K562 (cell line): ENCODE data around the gene RASSF1. TPM values are rescaled to one million over a fixed set of nuclear protein-coding genes. Genes with fewer than 3 reads are reported as not detected.
A peak's percentile ranks its signal among the peaks of the same experiment; 100 is the strongest.

Experiments used
- ATAC-seq: fragments of 200-7000 bp; cut with Tn5 transposase; 3 replicates; pipeline ENCODE4 v1.9.1; 2020; ENCODE audit warnings: moderate library complexity
- BruUV-seq: library from RNA; stranded (reverse); fragments of 400-500 nt; replicated peaks from 2 replicates; lab custom pipeline; 2021; lab: Mats Ljungman, UMichigan
- CTCF ChIA-PET: fragments of 300-600 bp; formaldehyde crosslinking; extraction: SDS; loops from one replicate; lab custom pipeline; 2021; ENCODE audit warnings: low intra/inter-chr PET ratio; lab: Yijun Ruan, JAX
- POLR2A ChIA-PET: fragments of 300-600, 350-650 bp; sonication (Branson Sonifier 250); formaldehyde crosslinking; extraction: SDS; loops from one replicate; lab custom pipeline; 2021; ENCODE audit warnings: antibody characterized with exemption, inconsistent platforms; lab: Yijun Ruan, JAX
- DNase-seq, 4 experiments: peaks; one replicate each; pipeline versions ENCODE4 v3.0.0 to v3.0.0-alpha.2; 2011 to 2018; ENCODE audit warnings: low spot score in 3 of 4, mixed read lengths in 3 of 4; ENCODE audit errors: extremely low read depth in 1 of 4
- FAIRE-seq: peaks from 2 replicates; lab custom pipeline; 2011; peaks lifted over from hg19 to GRCh38; lab: Jason Lieb, UNC
- H2AFZ ChIP-seq: 2 replicates; pipeline ENCODE4 v1.6.0; 2011; ENCODE audit warnings: low read depth, low read length, control low read depth, inconsistent platforms
- H3K27ac ChIP-seq: fragments of 200-600 bp; 3 replicates; pipeline ENCODE4 v1.8.0; 2011; ENCODE audit warnings: low read depth, mild to moderate bottlenecking, control low read depth, inconsistent platforms, low read length, moderate library complexity, mixed read lengths; ENCODE audit errors: extremely low read depth
- H3K27me3 ChIP-seq, 2 experiments: fragments of 300-600 bp in 1 of 2; 2 replicates in 1 of 2; 3 replicates in 1 of 2; pipeline versions ENCODE4 v1.6.0 to v1.8.0; 2011; ENCODE audit warnings: inconsistent platforms in 2 of 2, low read length in 2 of 2, mild to moderate bottlenecking in 1 of 2, mixed read lengths in 1 of 2, moderate library complexity in 1 of 2; ENCODE audit not compliant: control insufficient read depth in 2 of 2, insufficient read depth in 2 of 2
- H3K36me3 ChIP-seq: fragments of 300-600 bp; 3 replicates; pipeline ENCODE4 v1.8.0; 2011; ENCODE audit warnings: mild to moderate bottlenecking, low read length, inconsistent platforms; ENCODE audit not compliant: control insufficient read depth, insufficient read depth
- H3K4me1 ChIP-seq, 2 experiments: fragments of 200-600 bp in 1 of 2; replicated peaks in 1 of 2; 2 replicates in 1 of 2; 3 replicates in 1 of 2; pipeline versions ENCODE4 v1.5.1 to v1.8.0; 2011; ENCODE audit warnings: inconsistent platforms in 2 of 2, low read length in 2 of 2, mild to moderate bottlenecking in 1 of 2, mixed read lengths in 1 of 2, moderate library complexity in 1 of 2; ENCODE audit not compliant: control insufficient read depth in 2 of 2, insufficient read depth in 2 of 2
- H3K4me2 ChIP-seq: 2 replicates; pipeline ENCODE4 v1.6.1; 2011; ENCODE audit warnings: low read length, control low read depth, inconsistent platforms, mixed read lengths; ENCODE audit not compliant: insufficient read depth
- H3K4me3 ChIP-seq: fragments of 200-600 bp; sonication (generic), shearing (Covaris generic); 2 replicates; pipeline ENCODE4 v1.5.1; 2016; ENCODE audit warnings: control low read depth, inconsistent platforms
- H3K79me2 ChIP-seq: fragments of 200-600 bp; 3 replicates; pipeline ENCODE4 v1.8.0; 2011; ENCODE audit warnings: low read length, inconsistent platforms; ENCODE audit not compliant: control insufficient read depth, insufficient read depth
- H3K9ac ChIP-seq, 2 experiments: 2 replicates each; pipeline versions ENCODE4 v1.6.0 to v1.6.1; 2011; ENCODE audit warnings: low read depth in 2 of 2, low read length in 2 of 2, control low read depth in 1 of 2, inconsistent platforms in 1 of 2, mild to moderate bottlenecking in 1 of 2, mixed read lengths in 1 of 2; ENCODE audit not compliant: insufficient read depth in 1 of 2
- H3K9me1 ChIP-seq: one replicate; pipeline ENCODE4 v1.6.0; 2011; ENCODE audit warnings: inconsistent platforms, mild to moderate bottlenecking, low read length, moderate library complexity; ENCODE audit not compliant: control insufficient read depth, insufficient read depth
- H3K9me3 ChIP-seq: replicated peaks from 2 replicates; pipeline ENCODE4 v1.5.1; 2011; ENCODE audit warnings: low read depth, low read length, inconsistent platforms; ENCODE audit not compliant: control insufficient read depth, insufficient read depth
- H4K20me1 ChIP-seq: replicated peaks from 2 replicates; pipeline ENCODE4 v1.6.1; 2011; ENCODE audit warnings: low read length, inconsistent platforms, mixed read lengths; ENCODE audit not compliant: control insufficient read depth, insufficient read depth
- CAMTA2 ChIP-seq: fragments of 250-450 bp; sonication (Bioruptor Pico); conservative IDR thresholded peaks from 2 replicates; pipeline ENCODE4 v1.5.1; 2022
- CSDE1 ChIP-seq, 2 experiments: fragments of 450-650 bp; IDR thresholded peaks; 2 replicates each; pipeline ENCODE4 v1.6.1; 2016; ENCODE audit warnings: mild to moderate bottlenecking in 1 of 2
- IRF2 ChIP-seq: sonication (generic); formaldehyde crosslinking; IDR thresholded peaks from 2 replicates; pipeline ENCODE4 v1.8.1; 2022; ENCODE audit warnings: mild to moderate bottlenecking, missing genetic modification reagents
- NKRF ChIP-seq: fragments of 450-650 bp; IDR thresholded peaks from 2 replicates; pipeline ENCODE4 v1.6.1; 2016; ENCODE audit warnings: borderline replicate concordance
- POLR2G ChIP-seq: fragments of 200-400 bp; formaldehyde crosslinking; IDR thresholded peaks from 2 replicates; pipeline ENCODE4 v1.6.1; 2017; ENCODE audit warnings: low read depth, mild to moderate bottlenecking, antibody characterized with exemption, low read length, moderate library complexity
- RBFOX2 ChIP-seq: fragments of 200-400 bp; formaldehyde crosslinking; IDR thresholded peaks from 2 replicates; pipeline ENCODE4 v1.6.1; 2017; ENCODE audit warnings: low read depth, mild to moderate bottlenecking, low read length, moderate library complexity
- WGBS: fragments of 100-300 bp; shearing (Covaris generic); methylation state at CpG from one replicate; pipeline ENCODE4 v1.1.6; 2016; ENCODE audit warnings: low coverage, mixed read lengths; ENCODE audit not compliant: insufficient coverage; ENCODE audit errors: missing lambda C conversion rate; 5-methylcytosine and 5-hydroxymethylcytosine counted together
- in situ Hi-C: fragments of 300-500 bp; cut with MboI; formaldehyde crosslinking; loops from 4 replicates; pipeline ENCODE4 v1.15.0; 2018; ENCODE audit warnings: inconsistent platforms, mixed read lengths
- intact Hi-C: fragments of 100-400 bp; cut with micrococcal nuclease; formaldehyde crosslinking; loops from 2 replicates; pipeline ENCODE4 v1.14.2; 2022
- polyA plus RNA-seq, 8 experiments: library from polyadenylated mRNA; depleted of rRNA in 4 of 8; stranded (reverse) in 5 of 8; unstranded in 3 of 8; fragments of >200 nt; fragmentation: Nextera tagmentation in 2 of 8; fragmentation: Illumina TruSeq in 1 of 8; extraction: Ambion mirVana in 2 of 8; extraction: Trizol in 1 of 8; gene quantifications; 2 replicates each; pipeline versions ENCODE4 v1.2.1 to v1.2.3, GENCODE V29; 2011 to 2014; ENCODE audit warnings: inconsistent platforms in 1 of 8, missing spikeins in 1 of 8
- total RNA-seq, 7 experiments: library from RNA; depleted of rRNA in 6 of 7; stranded (reverse); fragments of >200 nt in 6 of 7; fragmentation: Illumina TruSeq in 2 of 7; extraction: Trizol in 2 of 7; gene quantifications; 2 replicates each; pipeline versions ENCODE4 v1.2.1 to v1.2.3, GENCODE V29; 2011 to 2021; ENCODE audit warnings: low replicate concordance in 1 of 7
- TF ChIP-seq, protein P1 (sequence below): fragments of 450-650 bp; formaldehyde crosslinking; IDR thresholded peaks from 2 replicates; pipeline ENCODE4 v1.4.0; 2020; ENCODE audit warnings: mild to moderate bottlenecking, moderate library complexity

The RASSF1 gene
- total and polyA plus RNA-seq, 9 of the 15 experiments (the other 6 are each of a cell fraction or from before 2014, with no cell fraction given) = 3.6 to 57.1 (median 24.6) TPM

- no peak for TF ChIP-seq NKRF
- no peak for TF ChIP-seq IRF2 (CRISPR knock-in tag)
- no peak for TF ChIP-seq CSDE1 (IDR thresholded peaks at IDR 0.05)
Measured at GRCh38 chr3:50333744-50334328, 6.8 kb downstream of the RASSF1 start (continued).

DNA sequence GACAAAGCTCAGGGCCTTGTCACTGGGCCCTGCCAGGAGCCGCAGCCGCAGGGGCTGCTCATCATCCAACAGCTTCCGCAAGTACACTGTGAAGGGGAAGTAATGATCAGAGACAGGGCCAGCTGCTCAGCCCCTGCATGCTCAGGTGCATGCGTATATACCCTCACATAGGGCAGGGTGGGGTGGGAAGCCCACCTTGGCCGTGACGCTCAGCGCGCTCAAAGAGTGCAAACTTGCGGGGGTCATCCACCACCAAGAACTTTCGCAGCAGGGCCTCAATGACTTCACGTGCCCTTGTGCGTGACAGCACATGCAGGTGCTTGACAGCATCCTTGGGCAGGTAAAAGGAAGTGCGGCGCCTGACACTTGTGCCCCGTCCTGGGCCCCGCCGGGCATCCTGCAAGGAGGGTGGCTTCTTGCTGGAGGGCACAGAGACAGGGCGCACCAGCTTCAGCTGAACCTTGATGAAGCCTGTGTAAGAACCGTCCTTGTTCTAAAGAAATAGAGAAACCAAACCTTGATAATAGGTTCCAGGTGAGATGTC is 9.2 kb downstream of the RASSF1 start:
- Histone ChIP-seq H3K4me3 (no peak overlapping the region), H3K9me1 (peaks cover 4% of the 10 kb centered on the region), H3K4me2 (no peak overlapping the region), H3K9ac (peak overlapping the region in 1 of 2 experiments; percentile 48; a peak in 2 of 4 replicates), H3K79me2 (peaks cover 57% of the 10 kb centered on the region), H4K20me1 (peaks cover 18% of the 10 kb centered on the region), H3K27me3 (no peaks in the 10 kb centered on the region), H3K27ac (no peak overlapping the region), H2AFZ (no peak overlapping the region), H3K9me3 (no peaks in the 10 kb centered on the region), H3K4me1 (peaks cover 17 to 26% of the 10 kb centered on the region in 2 experiments; a peak in 4 of 5 replicates), H3K36me3 (peaks cover 71% of the 10 kb centered on the region; the same call in 2 of the 3 replicates)
- no peak for DNase-seq
- BruUV-seq = no TSS peak
- ATAC-seq = no peak
- no peak for FAIRE-seq
- ChIA-PET POLR2A (interaction anchor here (1.1 kb wide), 1 partner anchor 23 kb away, joined by 5 read pairs; no protein-coding TSS in a partner anchor), CTCF (no interaction called here)
- in situ Hi-C loops (no loop called here), intact Hi-C loops (no loop called here)
- TF ChIP-seq POLR2G (0 out of 2 replicates have a peak, but pooled peaks have one; percentile 44), CAMTA2 (CRISPR knock-in tag) (no peak), RBFOX2 (peak; percentile 35)
- TF ChIP-seq, protein P1, sequence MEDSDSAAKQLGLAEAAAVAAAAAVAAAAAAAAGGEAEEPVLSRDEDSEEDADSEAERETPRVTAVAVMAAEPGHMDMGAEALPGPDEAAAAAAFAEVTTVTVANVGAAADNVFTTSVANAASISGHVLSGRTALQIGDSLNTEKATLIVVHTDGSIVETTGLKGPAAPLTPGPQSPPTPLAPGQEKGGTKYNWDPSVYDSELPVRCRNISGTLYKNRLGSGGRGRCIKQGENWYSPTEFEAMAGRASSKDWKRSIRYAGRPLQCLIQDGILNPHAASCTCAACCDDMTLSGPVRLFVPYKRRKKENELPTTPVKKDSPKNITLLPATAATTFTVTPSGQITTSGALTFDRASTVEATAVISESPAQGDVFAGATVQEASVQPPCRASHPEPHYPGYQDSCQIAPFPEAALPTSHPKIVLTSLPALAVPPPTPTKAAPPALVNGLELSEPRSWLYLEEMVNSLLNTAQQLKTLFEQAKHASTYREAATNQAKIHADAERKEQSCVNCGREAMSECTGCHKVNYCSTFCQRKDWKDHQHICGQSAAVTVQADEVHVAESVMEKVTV (CRISPR knock-in tag) = no peak
- 98% methylated on average over 12 of the region's 19 CpGs for WGBS
